GM21526 (cell line): ENCODE data around the gene ZNF830.
"Not testable (repeated sequence)": the region's sequence is repeated elsewhere in the genome, so short reads cannot be mapped to it uniquely, and the experiment has no call there.

Source experiments
- ATAC-seq: cut with Tn5 transposase; IDR thresholded peaks from one replicate; pipeline ENCODE4 v1.9.1; 2021; ENCODE audit warnings: moderate library complexity; ENCODE audit not compliant: unreplicated experiment, low FRiP score

The ZNF830 gene

GRCh38 chr17:34989473-34989872, 28.1 kb downstream of the ZNF830 start:
- ATAC-seq = no peak

- ATAC-seq = no peak
Measured at GRCh38 chr17:34990921-34991365, 29.6 kb downstream of the ZNF830 start.

- ATAC-seq = no peak
Measured at GRCh38 chr17:34991606-34992005, 30.3 kb downstream of the ZNF830 start.

GRCh38 chr17:34993031-34993430, 31.7 kb downstream of the ZNF830 start:
- ATAC-seq = no peak

- ATAC-seq = no peak
Measured at GRCh38 chr17:34996422-34997285, 35.3 kb downstream of the ZNF830 start.

- ATAC-seq = no peak
Measured at GRCh38 chr17:34997355-34997862, 36.1 kb downstream of the ZNF830 start.

- no peak for ATAC-seq
Measured at GRCh38 chr17:34998205-34998604, 36.9 kb downstream of the ZNF830 start.

- ATAC-seq = no peak
Measured at GRCh38 chr17:34999456-34999855, 38.1 kb downstream of the ZNF830 start.

GRCh38 chr17:35000965-35001364, 39.6 kb downstream of the ZNF830 start:
- ATAC-seq = not testable (repeated sequence)

- ATAC-seq = no peak
Measured at GRCh38 chr17:35001549-35001948, 40.2 kb downstream of the ZNF830 start.

GRCh38 chr17:35002876-35003551, 41.7 kb downstream of the ZNF830 start:
- no peak for ATAC-seq

GRCh38 chr17:35003778-35004177, 42.4 kb downstream of the ZNF830 start:
- no peak for ATAC-seq

GRCh38 chr17:35006345-35006744, 45.0 kb downstream of the ZNF830 start:
- no peak for ATAC-seq

- ATAC-seq = no peak
Measured at GRCh38 chr17:35006961-35007360, 45.6 kb downstream of the ZNF830 start.

GRCh38 chr17:35010093-35010492, 48.8 kb downstream of the ZNF830 start:
- no peak for ATAC-seq

- ATAC-seq = no peak
Measured at GRCh38 chr17:35011671-35012216, 50.4 kb downstream of the ZNF830 start.
